Measurements from ENCODE around the gene RGS3. TPM values are rescaled to one million over a fixed set of nuclear protein-coding genes. Genes with fewer than 3 reads are reported as not detected.

Gene RGS3
- total and polyA plus RNA-seq, 12 donors, result 65.4 to 201 (median 132) TPM

- Histone ChIP-seq H3K9me3 (no peaks in the 10 kb centered on the region), H3K4me3 (peak overlapping the region; percentile 23 to 66 (median 53)), H3K4me1 (peaks cover 17 to 73% (median 45%) of the 10 kb centered on the region in 9 donors), H3K27ac (peak overlapping the region; percentile 60 to 96 (median 85)), H3K36me3 (peaks cover 0 to 42% (median 9%) of the 10 kb centered on the region in 9 donors), H3K27me3 (no peaks in the 10 kb centered on the region)
- 54 to 62% methylated on average over 4 of the region's 4 CpGs for WGBS, 2 donors
- DNase-seq (no peak), ATAC-seq (peak in 4 of 8 donors; percentile 8 to 22 (median 20))
- intact Hi-C loops (cut with DNase I), result loop anchor here in 7 of 10 donors (1.0 to 10.0 kb wide), 7 partner anchors 21 to 1272 kb away; no protein-coding TSS in a partner anchor
- TF ChIP-seq, protein P1, sequence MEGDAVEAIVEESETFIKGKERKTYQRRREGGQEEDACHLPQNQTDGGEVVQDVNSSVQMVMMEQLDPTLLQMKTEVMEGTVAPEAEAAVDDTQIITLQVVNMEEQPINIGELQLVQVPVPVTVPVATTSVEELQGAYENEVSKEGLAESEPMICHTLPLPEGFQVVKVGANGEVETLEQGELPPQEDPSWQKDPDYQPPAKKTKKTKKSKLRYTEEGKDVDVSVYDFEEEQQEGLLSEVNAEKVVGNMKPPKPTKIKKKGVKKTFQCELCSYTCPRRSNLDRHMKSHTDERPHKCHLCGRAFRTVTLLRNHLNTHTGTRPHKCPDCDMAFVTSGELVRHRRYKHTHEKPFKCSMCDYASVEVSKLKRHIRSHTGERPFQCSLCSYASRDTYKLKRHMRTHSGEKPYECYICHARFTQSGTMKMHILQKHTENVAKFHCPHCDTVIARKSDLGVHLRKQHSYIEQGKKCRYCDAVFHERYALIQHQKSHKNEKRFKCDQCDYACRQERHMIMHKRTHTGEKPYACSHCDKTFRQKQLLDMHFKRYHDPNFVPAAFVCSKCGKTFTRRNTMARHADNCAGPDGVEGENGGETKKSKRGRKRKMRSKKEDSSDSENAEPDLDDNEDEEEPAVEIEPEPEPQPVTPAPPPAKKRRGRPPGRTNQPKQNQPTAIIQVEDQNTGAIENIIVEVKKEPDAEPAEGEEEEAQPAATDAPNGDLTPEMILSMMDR (IDR thresholded peaks at IDR 0.05), result no peak
These were observed 39.0 kb downstream of the RGS3 start for GRCh38 chr9:113502427-113503034.

DNA sequence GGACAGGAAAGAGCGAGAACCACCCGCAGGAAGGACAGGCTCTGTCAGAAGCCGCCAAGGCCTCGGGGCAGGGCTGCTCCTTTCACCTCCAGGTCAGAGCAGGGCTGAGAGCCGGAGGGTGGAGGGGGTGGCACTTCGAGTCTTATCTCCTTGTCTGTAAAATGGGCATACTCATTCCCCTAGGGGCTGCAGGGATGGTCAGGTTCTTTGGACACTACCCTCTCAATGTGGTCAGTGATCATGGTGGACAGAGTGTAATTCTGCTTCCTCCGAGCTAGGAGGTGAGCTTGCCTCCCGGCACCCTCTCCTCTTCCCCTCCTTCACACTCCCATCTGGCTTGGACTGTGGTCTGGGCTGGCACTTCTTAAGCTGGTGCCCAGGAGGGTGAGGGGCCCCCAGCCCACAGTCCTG, 39.6 kb downstream of the RGS3 start:
- peaks cover 0 to 42% (median 9%) of the 10 kb centered on the region in 9 donors for H3K36me3 ChIP-seq
- H3K9me3 ChIP-seq, result no peaks in the 10 kb centered on the region
- no peak for DNase-seq
- ATAC-seq, result peak in 7 of 8 donors; percentile 13 to 40 (median 26)
- no peaks in the 10 kb centered on the region for H3K27me3 ChIP-seq
- peak overlapping the region; percentile 28 to 66 (median 53) for H3K4me3 ChIP-seq
- H3K27ac ChIP-seq, result peak overlapping the region; percentile 44 to 96 (median 85)
- 62 to 70% methylated on average over 8 of the region's 8 CpGs for WGBS, 2 donors
- TF ChIP-seq, protein P1 (IDR thresholded peaks at IDR 0.05), result peak in 3 of 9 donors; percentile 3 to 20 (median 15)
- H3K4me1 ChIP-seq, result peaks cover 20 to 79% (median 51%) of the 10 kb centered on the region in 9 donors
- intact Hi-C loops (cut with DNase I), result loop anchor here in 7 of 10 donors (1.0 to 10.0 kb wide), 7 partner anchors 20 to 1272 kb away; no protein-coding TSS in a partner anchor

GRCh38 chr9:113503613-113504211, 40.2 kb downstream of the RGS3 start:
- intact Hi-C loops (cut with DNase I), result loop anchor here in 7 of 10 donors (1.0 to 10.0 kb wide), 7 partner anchors 20 to 1271 kb away; no protein-coding TSS in a partner anchor

More at GRCh38 chr9:113503613-113504211, 40.2 kb downstream of the RGS3 start:
- peak overlapping the region; percentile 49 to 96 (median 85) for H3K27ac ChIP-seq
- peak in 1 of 2 donors; percentile 58 for DNase-seq
- H3K4me1 ChIP-seq, result peaks cover 25 to 85% (median 56%) of the 10 kb centered on the region in 9 donors
- WGBS, 2 donors, result 40 to 49% methylated on average over 10 of the region's 10 CpGs
- peaks cover 0 to 43% (median 9%) of the 10 kb centered on the region in 9 donors for H3K36me3 ChIP-seq
- TF ChIP-seq, protein P1 (IDR thresholded peaks at IDR 0.05), result no peak
- H3K27me3 ChIP-seq, result no peaks in the 10 kb centered on the region
- no peaks in the 10 kb centered on the region for H3K9me3 ChIP-seq
- peak overlapping the region; percentile 28 to 66 (median 53) for H3K4me3 ChIP-seq
- peak in 7 of 8 donors; percentile 3 to 49 (median 8) for ATAC-seq
